Measurements from ENCODE around the gene ZNF133. TPM values are rescaled to one million over a fixed set of nuclear protein-coding genes. Genes with fewer than 3 reads are reported as not detected.

Gene ZNF133
- 21.8 and 23.2 TPM in 2 replicates for total RNA-seq (ENCODE audit: low replicate concordance)

DNA sequence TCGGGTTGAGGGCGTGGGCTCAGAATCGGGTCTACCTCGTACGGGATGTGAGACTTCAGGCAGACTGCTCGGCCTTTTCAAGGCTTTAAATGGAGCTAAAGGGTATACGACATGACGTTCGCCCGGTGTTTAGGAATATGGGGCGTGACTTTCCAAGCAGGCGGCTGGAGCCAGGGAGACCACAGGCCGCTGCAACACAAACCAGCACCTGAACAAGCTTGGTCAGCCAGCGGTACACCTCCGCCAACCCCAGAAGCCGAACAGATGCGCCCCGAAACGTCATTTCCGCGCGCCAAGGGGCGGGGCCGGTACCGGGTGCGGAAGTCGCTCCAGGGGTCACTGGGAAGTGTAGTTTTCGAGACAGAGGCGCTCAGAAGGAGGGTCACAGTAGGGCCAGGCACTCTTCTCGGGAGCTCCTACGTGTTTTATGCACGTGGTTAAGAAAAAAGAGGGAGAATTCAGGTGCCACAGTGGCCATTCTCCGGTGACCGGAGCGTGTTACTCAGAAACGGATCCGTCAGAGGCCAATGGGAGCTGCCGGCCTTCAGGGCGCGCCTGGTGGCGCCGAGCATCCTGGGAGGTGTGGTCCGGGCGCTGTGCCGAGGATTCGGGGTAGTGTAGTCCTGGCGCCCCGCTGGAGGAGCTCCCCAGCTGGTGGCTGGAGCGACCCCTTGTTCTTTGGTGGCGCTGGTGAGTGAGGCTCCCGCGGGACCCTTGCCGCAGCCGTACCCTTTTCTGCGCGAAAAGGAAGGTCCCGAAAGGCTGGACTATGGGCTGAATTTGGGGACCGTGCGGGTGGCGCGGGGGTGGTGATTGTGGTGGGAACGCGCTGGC is at the start of gene ZNF133:
Gene ZNF133 (plus strand): TSS at position 613 of the 834 bp plus-strand sequence. CDS start 17,160 bp downstream, outside the sequence.

Other genes starting within 250 kb of the ZNF133 start
- gene OVOL2, start 230.6 kb upstream of the ZNF133 start, total RNA-seq (ENCODE audit: low replicate concordance) = not detected in 2 replicates
- 12.8 and 24.7 TPM in 2 replicates for gene KAT14, start 150.7 kb upstream of the ZNF133 start, total RNA-seq (ENCODE audit: low replicate concordance)
- 7.4 and 8.0 TPM in 2 replicates for gene PET117, start 150.7 kb upstream of the ZNF133 start, total RNA-seq (ENCODE audit: low replicate concordance)
- 0.75 and 1.2 TPM in 2 replicates for gene DZANK1, start 178.5 kb downstream of the ZNF133 start, total RNA-seq (ENCODE audit: low replicate concordance)
- gene POLR3F, start 178.9 kb downstream of the ZNF133 start, total RNA-seq (ENCODE audit: low replicate concordance) = 11.1 and 11.8 TPM in 2 replicates
- 9.5 and 24.1 TPM in 2 replicates for gene RBBP9, start 208.7 kb downstream of the ZNF133 start, total RNA-seq (ENCODE audit: low replicate concordance)
- gene SEC23B, start 219.4 kb downstream of the ZNF133 start, total RNA-seq (ENCODE audit: low replicate concordance) = 44.3 and 56.2 TPM in 2 replicates